Measurements from ENCODE around the gene NXNL1.

Gene NXNL1

DNA sequence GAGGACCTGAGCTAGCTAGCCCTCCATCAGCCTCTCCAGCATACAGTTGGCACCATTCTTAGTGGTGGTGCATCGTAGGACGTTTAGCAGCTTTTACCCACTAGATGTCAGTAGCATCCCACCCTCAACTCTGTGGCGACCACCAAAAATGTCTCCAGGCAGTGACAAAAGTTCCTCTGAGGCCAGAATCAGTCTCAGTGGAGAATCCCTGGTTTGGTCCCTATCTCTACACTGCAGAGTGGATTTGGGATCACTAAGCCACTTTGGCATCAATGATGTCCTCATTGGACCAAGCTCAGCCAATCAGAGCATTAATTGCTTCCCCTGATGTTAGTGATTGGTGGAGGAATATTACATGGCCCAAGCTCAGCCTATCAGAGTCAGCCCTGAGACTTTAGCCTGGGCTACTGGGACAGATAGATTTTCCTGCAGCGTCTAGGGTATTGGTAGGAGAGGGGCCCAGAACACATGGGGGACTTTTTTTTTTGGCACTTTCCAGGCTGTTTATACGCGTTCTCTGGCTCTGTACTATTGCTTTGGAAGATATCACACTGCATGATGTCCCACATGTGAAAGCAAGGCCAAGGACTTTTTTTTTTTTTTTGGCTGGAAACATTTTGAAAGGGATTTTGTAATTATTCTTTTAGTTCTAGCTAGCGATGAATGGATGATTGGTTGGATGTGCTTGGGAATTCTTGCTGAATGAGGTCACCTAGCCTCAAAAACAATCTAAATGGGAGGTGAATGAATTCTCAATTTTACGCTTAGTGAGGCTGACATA is 19.3 kb downstream of the NXNL1 start:
- CTCF ChIA-PET = interaction anchor here (0.8 to 1.8 kb wide), 11 partner anchors 8 to 233 kb away, joined by 3 to 8 read pairs (median 3); no protein-coding TSS in a partner anchor
- POLR2A ChIA-PET = interaction anchor here (0.7 kb wide), 1 partner anchor 23 kb away, joined by 3 read pairs; no protein-coding TSS in a partner anchor
- DNase-seq (ENCODE audit: extremely low spot score) = peak; percentile 37
- peak; percentile 37 for TF ChIP-seq CTCF (IDR thresholded peaks at IDR 0.05; ENCODE audit: control extremely low read depth, extremely low read depth, low read depth, missing control alignments)

- POLR2A ChIA-PET = no interaction called here
- no peak for DNase-seq (ENCODE audit: extremely low spot score)
- CTCF ChIA-PET = interaction anchor here (0.9 to 1.3 kb wide), 4 partner anchors 11 to 60 kb away, joined by 3 to 7 read pairs (median 4); partner anchors contain the start of gene TMEM221
- no peak for TF ChIP-seq CTCF (IDR thresholded peaks at IDR 0.05; ENCODE audit: control extremely low read depth, extremely low read depth, low read depth, missing control alignments)
Measured at GRCh38 chr19:17436874-17437267, 23.9 kb downstream of the NXNL1 start.

DNA sequence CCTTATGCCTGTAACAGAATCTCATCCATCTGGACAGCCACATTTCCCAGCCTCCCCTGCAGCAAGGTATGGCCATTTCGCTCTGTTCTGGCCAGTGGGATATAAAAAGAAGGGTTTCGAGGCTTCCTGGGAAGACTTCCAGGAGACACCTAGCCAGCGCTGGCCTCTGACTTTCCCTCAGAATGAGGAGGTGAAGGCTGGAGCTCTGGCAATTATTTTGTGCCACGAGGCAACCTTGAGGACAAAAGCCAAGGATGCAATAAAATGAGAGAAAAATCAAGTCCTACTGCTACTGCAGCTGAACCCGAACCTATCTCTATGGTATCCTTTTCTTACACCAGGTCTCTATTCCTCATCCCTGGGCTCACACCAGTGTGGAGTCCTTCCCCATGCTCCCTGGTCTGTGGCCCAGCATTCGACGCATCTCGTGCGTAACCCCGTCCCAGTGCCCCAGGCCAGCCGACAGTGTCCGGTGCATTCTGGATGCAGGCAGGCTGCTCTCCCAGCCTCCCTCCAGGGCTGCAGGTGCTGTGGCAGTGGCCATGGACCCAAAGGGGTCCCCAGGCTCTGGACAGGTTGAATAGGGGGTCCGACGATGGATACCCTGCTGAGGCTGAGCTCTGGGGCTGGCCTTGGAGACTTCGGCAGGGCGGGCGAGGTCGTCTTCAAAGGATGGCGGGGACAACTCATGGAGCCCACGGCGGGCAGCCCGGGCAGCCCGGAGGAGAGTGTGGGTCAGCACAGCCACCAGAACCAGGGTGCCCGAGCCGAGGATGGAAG is 24.4 kb downstream of the NXNL1 start:
- CTCF ChIA-PET = interaction anchor here (0.9 to 1.3 kb wide), 4 partner anchors 11 to 60 kb away, joined by 3 to 7 read pairs (median 4); partner anchors contain the start of gene TMEM221
- TF ChIP-seq CTCF (IDR thresholded peaks at IDR 0.05; ENCODE audit: control extremely low read depth, extremely low read depth, low read depth, missing control alignments) = no peak
- no peak for DNase-seq (ENCODE audit: extremely low spot score)
- POLR2A ChIA-PET = no interaction called here

- TF ChIP-seq CTCF (IDR thresholded peaks at IDR 0.05; ENCODE audit: control extremely low read depth, extremely low read depth, low read depth, missing control alignments) = no peak
- DNase-seq (ENCODE audit: extremely low spot score) = no peak
- ChIA-PET POLR2A (no interaction called here), CTCF (no interaction called here)
Measured at GRCh38 chr19:17435218-17435617, 25.5 kb downstream of the NXNL1 start.

GRCh38 chr19:17431417-17431816 is 29.3 kb downstream of the NXNL1 start:
- no peak for DNase-seq (ENCODE audit: extremely low spot score)
- POLR2A ChIA-PET = no interaction called here
- CTCF ChIA-PET = interaction anchor here (0.9 to 1.7 kb wide), 3 partner anchors 10 to 34 kb away, joined by 3 to 5 read pairs (median 4); no protein-coding TSS in a partner anchor
- no peak for TF ChIP-seq CTCF (IDR thresholded peaks at IDR 0.05; ENCODE audit: control extremely low read depth, extremely low read depth, low read depth, missing control alignments)

GRCh38 chr19:17429641-17430113 is 31.0 kb downstream of the NXNL1 start:
- CTCF ChIA-PET = interaction anchor here (1.1 to 1.6 kb wide), 6 partner anchors 10 to 66 kb away, joined by 3 to 4 read pairs (median 3); partner anchors contain the start of genes BST2 and MVB12A
- TF ChIP-seq CTCF (IDR thresholded peaks at IDR 0.05; ENCODE audit: control extremely low read depth, extremely low read depth, low read depth, missing control alignments) = no peak
- DNase-seq (ENCODE audit: extremely low spot score) = no peak
- POLR2A ChIA-PET = interaction anchor here (0.6 to 1.1 kb wide), 2 partner anchors 24 to 151 kb away, joined by 3 read pairs; partner anchors contain the start of gene BST2

Data from GM10248 (cell line).